CD4-positive, alpha-beta T cell treated with Interleukin-2 at 100 ng/mL for 4 hours (primary cell): ENCODE measurements around the gene BCHE.

Experiments used
- DNase-seq: peaks from one replicate; pipeline ENCODE4 v3.0.0-alpha.2; 2020; ENCODE audit warnings: low spot score

BCHE gene

GRCh38 chr3:165837058-165837525 lies at the start of gene BCHE:
BCHE (minus strand) TSS chr3:165837423; CDS start chr3:165831033, 6,390 bp downstream.
- no peak for DNase-seq

DNA sequence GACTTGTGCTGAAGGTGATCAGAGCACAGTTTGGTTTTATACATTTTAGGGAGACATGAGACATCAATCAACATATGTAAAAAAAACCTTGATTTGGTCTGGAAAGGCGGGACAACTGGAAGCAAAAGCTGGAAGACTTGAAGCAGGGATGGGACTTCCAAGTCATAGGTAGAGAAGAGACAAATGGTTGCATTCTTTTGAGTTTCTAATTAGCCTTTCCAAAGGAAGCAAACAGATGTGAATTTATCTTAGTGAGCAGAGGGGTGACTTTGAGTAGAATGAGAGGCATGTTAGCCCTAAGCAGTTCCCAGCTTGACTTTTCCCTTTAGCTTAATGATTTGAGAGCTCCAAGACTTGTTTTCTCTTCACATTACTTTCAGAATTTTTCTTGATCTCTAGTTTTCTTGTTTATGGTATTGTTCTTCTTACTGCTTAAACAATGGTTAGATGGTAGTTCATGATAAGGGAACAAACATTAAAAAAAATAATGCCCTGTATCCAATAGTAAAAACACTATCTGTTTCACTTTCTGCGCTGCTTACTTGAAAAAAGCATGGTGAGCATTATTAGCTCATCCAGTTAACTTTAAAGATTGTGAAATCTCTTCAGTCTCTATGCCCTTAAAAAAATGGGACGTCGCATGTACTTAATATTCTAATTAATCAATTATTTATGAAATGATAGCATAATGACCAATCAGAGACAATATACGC lies 48.5 kb upstream of the BCHE start:
- no peak for DNase-seq

DNA sequence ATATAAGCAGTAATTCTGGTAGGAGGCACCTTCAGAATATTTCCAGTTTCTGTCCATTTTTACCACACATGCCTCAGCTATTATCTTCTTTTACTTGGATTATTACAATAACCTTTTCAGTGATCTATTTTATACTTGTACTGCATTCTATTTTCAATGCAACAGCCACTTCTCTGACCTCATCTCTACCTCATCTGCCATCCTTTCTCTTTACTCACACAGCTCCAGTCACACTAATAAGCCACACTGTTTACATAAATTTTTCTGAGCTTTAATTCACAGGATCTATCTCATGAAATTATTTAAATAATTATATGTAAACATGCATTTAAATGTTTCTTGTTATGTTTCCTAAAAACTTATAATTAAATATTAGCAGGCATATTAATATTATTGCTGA lies 47.3 kb upstream of the BCHE start:
- DNase-seq: no peak

DNA sequence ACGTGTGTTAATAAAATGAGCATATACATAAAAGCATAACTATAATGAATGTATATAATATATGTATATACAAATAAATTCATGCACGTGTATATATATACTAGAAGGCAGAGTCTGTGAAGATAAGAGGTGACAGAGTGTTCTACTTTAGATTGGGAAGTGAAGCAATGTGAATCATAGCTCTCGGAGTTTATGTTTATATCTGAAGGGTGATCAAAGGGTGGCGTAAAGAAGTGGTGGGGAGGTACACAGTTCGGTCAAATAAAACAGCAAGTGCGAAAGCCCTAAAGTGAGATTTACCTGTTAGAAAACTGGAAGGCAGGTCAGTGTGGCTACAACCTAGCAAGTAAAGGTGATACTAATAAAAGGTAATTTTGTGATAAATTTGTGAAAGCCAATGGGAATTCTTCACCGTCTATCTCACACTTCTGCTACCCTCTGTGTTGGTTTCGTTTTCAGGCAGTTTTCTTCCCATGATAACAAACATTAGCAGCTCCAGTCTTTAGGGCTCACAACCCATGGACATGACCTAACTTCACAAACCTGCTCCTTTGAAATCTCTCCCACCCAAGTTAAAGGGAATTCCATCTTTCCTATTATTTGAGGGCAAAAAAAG lies 46.7 kb upstream of the BCHE start:
- no peak for DNase-seq

GRCh38 chr3:165883117-165883516 lies 45.9 kb upstream of the BCHE start:
- no peak for DNase-seq

DNA sequence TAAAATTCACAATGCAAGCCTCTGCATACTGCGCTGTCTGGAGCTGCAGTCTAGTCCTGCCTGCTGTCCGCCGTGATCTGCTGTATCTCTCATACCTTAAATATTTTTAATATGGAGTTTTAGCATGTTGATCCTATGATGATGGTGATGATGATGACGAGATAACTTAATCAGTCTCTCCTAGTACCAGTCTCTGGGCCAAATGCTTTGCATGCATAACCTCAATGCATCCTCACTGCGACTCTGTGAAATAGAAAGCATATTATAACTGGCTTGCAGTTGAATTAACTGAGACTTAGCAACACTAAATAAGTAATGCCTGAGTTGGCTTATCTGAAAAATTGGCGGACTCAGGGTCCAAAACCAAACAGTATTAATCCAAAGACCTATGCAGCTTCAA lies 38.4 kb upstream of the BCHE start:
- no peak for DNase-seq

GRCh38 chr3:165874663-165875489 lies 37.7 kb upstream of the BCHE start:
- DNase-seq: no peak

DNA sequence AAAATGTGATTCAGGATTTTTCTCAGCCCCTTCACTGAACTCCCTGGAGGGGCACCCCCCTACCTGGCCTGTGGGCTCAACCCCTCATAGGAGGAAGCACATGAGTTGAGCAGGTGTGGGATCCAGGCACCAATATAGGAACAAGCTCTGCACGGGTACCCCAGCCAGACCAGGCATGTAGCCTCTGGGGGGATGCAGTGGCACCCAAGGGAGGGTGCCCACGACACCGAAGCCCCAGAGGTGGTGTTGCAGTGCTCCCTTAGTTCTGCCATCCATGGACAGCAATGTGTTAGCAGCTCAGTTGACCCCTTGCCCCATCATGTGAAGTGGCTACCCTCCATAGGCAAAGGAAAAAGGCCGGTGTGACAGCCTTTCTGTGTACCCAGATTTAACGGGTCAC lies 30.9 kb upstream of the BCHE start:
- no peak for DNase-seq

DNA sequence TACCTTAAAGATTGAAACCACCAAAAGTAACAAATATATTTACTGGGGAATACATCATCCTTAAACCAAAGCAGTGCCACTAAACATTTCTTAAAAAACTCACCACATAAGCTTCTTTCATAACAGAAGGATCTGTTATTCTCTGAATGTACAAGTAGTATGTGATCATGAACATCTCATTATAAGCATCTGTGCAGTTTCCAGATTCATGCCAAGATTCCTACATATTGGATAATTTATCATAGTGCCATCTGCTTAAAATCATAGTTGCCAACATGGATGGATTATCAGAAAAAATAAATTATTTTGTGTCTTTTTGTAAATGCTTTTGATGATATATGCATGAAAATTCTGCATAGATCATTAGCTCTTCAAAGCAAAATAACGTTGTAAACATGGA lies 21.8 kb upstream of the BCHE start:
- no peak for DNase-seq

GRCh38 chr3:165855581-165855980 lies 18.4 kb upstream of the BCHE start:
- DNase-seq: no peak

GRCh38 chr3:165854696-165855095 lies 17.5 kb upstream of the BCHE start:
- no peak for DNase-seq

DNA sequence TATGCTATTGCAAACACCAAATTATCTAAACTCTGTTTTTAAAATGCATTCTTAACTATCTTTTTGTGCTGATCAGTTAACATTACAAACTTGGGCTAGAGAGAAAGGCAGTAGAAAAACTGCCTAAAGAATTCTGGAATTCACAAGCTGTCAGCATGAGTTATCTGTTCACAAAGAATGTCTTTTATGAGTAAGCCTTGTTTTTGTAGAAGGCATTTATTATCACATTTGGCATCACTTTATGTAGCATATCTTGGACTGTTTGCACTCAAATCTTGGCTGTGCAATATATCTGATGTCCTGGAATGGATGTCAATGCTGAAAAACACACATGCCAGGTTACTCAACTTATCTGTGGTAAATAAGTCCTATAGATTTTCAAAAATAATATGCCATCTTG lies 15.5 kb upstream of the BCHE start:
- DNase-seq: no peak

DNA sequence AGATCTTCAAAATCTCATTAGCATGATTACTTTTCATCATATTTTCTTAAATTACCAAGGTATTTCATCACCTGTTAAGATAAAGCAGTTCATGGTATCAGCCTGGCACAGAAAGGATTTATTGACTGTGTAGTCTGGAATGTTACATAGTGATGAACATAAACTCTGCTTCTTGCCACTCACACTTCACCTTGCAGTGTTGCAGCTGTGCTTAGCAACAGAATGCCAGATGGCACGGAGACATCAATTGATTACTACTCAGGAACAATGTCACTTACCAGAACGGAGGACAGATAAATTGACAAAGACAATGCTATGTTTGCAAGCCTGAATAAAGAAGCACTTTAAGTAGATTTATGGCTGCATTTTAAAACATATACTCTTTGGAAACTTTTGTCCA lies 15.0 kb upstream of the BCHE start:
- DNase-seq: no peak

DNA sequence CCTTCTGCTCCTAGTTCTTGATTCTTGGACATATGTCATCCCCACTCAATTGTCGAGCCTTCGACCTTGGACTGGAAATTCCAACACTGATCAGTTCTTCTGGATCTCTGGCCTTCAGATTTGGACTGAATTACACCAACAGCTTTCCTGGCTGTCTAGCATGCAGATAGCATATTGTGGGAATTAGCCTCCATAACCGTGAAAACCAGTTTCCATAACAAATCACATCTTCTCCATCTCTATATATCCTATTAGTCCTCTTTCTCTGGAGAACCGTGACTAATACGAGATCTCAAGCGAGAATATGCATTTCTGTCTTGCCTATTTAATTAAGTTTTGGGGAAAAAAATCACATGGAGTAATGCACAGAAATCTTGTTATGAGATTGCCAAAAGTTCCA lies 8.8 kb upstream of the BCHE start:
- no peak for DNase-seq

DNA sequence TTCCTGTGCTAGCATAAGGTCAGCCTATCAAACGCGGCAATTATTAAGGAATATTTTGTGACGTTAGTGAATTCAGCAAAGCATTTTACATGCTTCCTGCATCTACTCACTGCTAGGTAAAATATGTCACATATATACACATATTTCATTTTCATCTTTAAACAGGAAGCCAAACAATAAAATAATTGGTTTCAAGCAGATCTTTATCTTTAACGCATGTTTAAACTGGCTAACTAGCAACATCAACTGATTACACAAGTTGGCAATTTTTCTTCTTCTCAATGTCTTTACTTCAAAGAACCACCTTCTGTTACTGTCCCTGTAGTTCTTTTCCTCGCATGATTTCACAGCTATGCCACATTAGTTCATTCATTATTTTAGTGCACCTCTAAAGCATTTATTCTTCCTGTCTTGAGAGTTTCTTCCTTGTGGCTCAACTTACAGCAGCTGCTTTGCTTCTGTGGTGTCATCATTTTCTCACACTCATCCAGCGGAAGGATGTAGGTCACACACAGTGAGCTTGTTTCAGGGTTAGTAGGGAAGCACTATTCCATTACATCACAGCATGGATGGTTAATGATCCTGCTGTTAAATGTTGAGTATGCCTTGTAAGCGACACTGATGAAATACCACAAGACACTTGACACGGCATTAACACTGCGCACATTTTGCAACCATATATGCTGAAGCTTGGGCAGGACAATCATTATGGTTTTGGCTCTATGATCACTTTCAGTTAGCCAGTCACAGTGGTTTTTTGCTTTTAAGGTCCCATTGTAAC lies 2.3 kb upstream of the BCHE start:
- no peak for DNase-seq

GRCh38 chr3:165837801-165838200 lies 578 bp upstream of the BCHE start:
- DNase-seq: no peak

DNA sequence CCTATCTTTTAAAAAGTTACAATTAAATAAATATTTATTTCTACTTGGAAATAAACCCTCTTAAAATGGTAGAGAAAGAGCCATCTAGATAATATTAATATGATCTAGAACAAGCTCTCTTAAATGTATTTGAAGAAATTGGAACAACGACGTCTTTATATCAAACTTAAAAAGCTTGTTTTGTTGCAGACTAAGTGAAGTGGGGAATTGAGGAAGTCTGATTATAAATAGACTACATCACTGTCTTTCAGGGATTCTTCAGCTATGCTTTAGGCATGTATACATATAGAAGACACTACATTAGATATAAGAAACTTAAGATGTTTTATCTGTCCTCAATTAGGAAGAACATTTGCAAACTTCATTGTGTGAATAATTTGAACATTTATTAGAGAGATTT lies 1.8 kb downstream of the BCHE start:
- no peak for DNase-seq

DNA sequence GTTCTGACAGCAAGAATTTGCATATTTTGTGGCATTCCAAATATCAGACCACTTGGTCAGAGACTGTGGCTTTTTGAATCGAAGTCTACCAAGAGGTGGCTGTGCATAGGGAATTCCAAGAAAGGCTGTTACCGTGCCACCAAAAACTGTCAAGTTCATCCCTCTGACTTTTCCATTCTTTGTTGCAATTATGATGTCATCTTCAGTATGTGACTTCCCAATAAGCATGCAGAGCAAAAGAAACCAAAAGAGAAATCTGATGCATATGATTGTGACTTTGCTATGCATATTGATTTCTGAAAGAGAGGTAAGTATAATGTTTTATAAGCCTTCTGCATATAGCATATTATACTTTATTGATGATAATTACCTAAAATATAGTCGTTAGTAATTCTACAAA lies 6.5 kb downstream of the BCHE start:
- DNase-seq: no peak

DNA sequence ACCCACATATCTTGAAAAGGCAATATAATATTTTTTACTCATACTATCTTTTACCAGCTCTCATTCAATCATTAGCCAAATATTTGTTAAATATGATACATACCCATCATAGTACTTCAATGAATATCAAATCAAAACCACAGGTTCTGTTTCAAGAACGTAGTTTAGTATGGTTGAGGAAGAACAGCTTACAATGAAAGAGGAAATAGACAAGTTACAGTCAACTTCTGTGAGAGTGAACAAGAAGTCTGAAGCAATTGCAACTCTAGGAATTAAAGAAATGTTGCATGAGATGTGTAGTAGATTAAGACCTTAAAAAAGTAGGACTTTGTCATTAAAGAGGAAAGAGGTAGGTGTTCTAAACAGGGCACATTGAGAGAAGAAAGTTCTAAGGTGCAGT lies 9.3 kb downstream of the BCHE start:
- no peak for DNase-seq

DNA sequence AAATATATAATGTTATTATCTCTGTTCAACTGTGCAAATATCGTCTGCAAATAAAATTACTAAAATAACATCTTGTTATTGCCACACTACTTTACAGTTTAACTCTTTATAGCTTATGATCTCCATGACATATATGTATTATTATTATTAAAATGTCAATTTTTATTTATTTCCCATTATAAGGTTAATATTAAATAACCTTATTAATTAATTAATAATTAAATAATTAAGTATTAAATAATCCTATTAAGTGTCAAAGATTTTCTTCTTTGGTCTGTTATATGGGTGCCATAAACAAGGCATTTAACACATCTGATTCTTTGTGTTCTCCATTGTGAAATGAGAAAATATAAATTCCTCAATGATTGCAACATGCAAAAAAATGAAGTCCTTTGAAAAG lies 10.0 kb downstream of the BCHE start:
- DNase-seq: no peak

DNA sequence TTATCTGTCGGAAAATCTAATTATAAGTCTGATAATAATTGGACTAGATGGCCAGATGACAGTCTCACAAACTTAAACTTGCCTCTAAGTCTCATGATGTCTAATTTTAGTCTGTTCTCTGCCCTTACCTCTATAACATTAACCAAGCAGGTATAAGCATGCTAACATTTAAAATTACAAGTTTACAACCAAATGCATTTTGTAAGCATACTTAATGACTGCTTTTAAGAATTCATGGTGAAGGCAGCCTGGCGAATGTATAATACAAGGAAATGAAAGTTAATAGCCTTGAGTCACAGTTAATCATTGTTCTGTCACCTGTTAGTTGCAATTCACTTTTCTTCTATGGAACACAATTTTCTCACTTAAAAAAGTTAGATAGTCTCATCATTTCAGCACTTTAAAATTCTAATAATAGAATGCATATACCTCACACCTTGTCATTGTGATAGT lies 16.5 kb downstream of the BCHE start:
- no peak for DNase-seq

DNA sequence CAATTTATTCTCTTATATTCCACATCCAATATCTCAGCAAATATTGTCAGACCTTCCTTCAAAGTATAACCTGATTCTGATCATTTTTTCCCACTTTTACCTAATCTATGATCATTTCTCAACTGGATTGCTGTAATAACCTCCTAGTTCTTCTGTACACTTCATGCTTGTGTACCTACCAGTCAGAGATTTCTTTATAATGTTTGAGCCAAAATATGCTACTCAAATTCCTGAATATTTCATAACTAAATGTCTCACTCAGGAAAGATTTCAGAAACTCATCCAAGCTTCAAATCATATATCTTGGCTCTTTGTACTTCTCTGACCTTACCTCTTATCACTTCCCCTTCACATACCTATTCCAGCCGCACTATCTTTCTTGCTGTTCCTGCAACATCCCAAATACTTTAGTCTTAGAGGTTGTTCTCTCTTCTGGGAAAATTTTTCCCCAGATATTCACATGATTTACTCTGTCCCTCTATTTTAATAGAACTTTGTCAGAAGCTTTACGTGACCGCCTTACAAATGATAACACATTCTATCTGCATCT lies 20.0 kb downstream of the BCHE start:
- DNase-seq: no peak
